Measurements from ENCODE around the gene ZNF175.

DNA sequence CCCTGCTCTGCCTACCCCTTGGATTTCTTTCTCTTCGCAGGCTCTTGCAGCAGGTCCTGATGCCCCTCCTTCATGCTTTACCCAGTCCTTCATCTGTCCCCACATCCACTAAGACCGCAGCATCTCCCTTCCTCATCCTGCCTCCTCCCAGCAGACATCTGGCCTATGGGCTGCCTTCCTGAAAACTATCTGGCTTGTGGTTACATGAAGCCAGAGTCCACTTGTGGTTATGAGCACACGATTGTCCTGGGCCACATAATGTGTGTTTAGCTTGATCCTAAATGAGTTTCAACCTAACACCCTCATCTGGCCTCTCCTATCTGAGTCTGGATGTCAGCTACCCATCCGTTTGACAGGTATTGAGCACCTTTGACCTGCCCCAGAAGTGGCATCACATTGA lies 5.5 kb upstream of the ZNF175 start:
- TF ChIP-seq POLR2A (IDR thresholded peaks at IDR 0.05; ENCODE audit: low read depth, low read length) (no peak), TAF1 (IDR thresholded peaks at IDR 0.05; ENCODE audit: borderline replicate concordance, low read depth, low read length) (no peak)
- TF ChIP-seq, protein P1, sequence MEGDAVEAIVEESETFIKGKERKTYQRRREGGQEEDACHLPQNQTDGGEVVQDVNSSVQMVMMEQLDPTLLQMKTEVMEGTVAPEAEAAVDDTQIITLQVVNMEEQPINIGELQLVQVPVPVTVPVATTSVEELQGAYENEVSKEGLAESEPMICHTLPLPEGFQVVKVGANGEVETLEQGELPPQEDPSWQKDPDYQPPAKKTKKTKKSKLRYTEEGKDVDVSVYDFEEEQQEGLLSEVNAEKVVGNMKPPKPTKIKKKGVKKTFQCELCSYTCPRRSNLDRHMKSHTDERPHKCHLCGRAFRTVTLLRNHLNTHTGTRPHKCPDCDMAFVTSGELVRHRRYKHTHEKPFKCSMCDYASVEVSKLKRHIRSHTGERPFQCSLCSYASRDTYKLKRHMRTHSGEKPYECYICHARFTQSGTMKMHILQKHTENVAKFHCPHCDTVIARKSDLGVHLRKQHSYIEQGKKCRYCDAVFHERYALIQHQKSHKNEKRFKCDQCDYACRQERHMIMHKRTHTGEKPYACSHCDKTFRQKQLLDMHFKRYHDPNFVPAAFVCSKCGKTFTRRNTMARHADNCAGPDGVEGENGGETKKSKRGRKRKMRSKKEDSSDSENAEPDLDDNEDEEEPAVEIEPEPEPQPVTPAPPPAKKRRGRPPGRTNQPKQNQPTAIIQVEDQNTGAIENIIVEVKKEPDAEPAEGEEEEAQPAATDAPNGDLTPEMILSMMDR (IDR thresholded peaks at IDR 0.05 in 2 of 3, conservative IDR thresholded peaks at IDR 0.05 in 1 of 3; ENCODE audit: control insufficient read depth in 2 of 3, extremely low read depth in 1 of 3, insufficient read depth in 1 of 3, low read depth in 3 of 3, low read length in 3 of 3), result no peak
